ENCODE measurements around the gene TCF4.

TCF4 gene

GRCh38 chr18:55416791-55417190 lies 171.2 kb downstream of the TCF4 start:
- H3K4me3 ChIP-seq (ENCODE audit: low read length), result no peak overlapping the region
- DNase-seq (ENCODE audit: low read depth), result peak; percentile 42
- no peak for TF ChIP-seq CTCF (conservative IDR thresholded peaks at IDR 0.05; ENCODE audit: low read length)

GRCh38 chr18:55415258-55415871 lies 172.6 kb downstream of the TCF4 start:
- peak; percentile 86 for DNase-seq (ENCODE audit: low read depth)
- peak; percentile 94 for TF ChIP-seq CTCF (conservative IDR thresholded peaks at IDR 0.05; ENCODE audit: low read length)
- no peak overlapping the region for H3K4me3 ChIP-seq (ENCODE audit: low read length)

- no peak for TF ChIP-seq CTCF (conservative IDR thresholded peaks at IDR 0.05; ENCODE audit: low read length)
Measured at GRCh38 chr18:55414475-55414874, 173.5 kb downstream of the TCF4 start.

GRCh38 chr18:55413474-55413873 lies 174.5 kb downstream of the TCF4 start:
- DNase-seq (ENCODE audit: low read depth), result no peak
- H3K4me3 ChIP-seq (ENCODE audit: low read length), result no peak overlapping the region
- no peak for TF ChIP-seq CTCF (conservative IDR thresholded peaks at IDR 0.05; ENCODE audit: low read length)

More at GRCh38 chr18:55414475-55414874, 173.5 kb downstream of the TCF4 start:
- H3K4me3 ChIP-seq (ENCODE audit: low read length), result no peak overlapping the region
- DNase-seq (ENCODE audit: low read depth), result no peak

GRCh38 chr18:55407774-55408535 lies 180.0 kb downstream of the TCF4 start:
- H3K4me3 ChIP-seq (ENCODE audit: low read length), result no peak overlapping the region
- no peak for DNase-seq (ENCODE audit: low read depth)
- no peak for TF ChIP-seq CTCF (conservative IDR thresholded peaks at IDR 0.05; ENCODE audit: low read length)

GRCh38 chr18:55407191-55407590 lies 180.8 kb downstream of the TCF4 start:
- H3K4me3 ChIP-seq (ENCODE audit: low read length), result no peak overlapping the region
- TF ChIP-seq CTCF (conservative IDR thresholded peaks at IDR 0.05; ENCODE audit: low read length), result no peak
- no peak for DNase-seq (ENCODE audit: low read depth)

- no peak overlapping the region for H3K4me3 ChIP-seq (ENCODE audit: low read length)
- no peak for TF ChIP-seq CTCF (conservative IDR thresholded peaks at IDR 0.05; ENCODE audit: low read length)
- DNase-seq (ENCODE audit: low read depth), result no peak
Measured at GRCh38 chr18:55406451-55406991, 181.5 kb downstream of the TCF4 start.

All from AG10803 (cell line).